GM12878 (cell line): ENCODE results near the gene KCNK4. TPM values are rescaled to one million over a fixed set of nuclear protein-coding genes. Genes with fewer than 3 reads are reported as not detected.

Source experiments
- BHLHE40 ChIP-seq, 2 experiments: fragments of 450-650 bp in 1 of 2; IDR thresholded peaks; 2 replicates each; pipeline ENCODE4 v1.6.1; 2011 to 2017; ENCODE audit warnings: low read depth in 2 of 2, borderline replicate concordance in 1 of 2, improper control_type of control experiment in 1 of 2, low read length in 1 of 2, mild to moderate bottlenecking in 1 of 2
- CBX3 ChIP-seq: fragments of 200-600 bp; sonication (generic); IDR thresholded peaks from 2 replicates; pipeline ENCODE4 v1.6.1; 2016; ENCODE audit warnings: low read depth, borderline replicate concordance
- CTCF ChIP-seq, 3 experiments: IDR thresholded peaks in 2 of 3; conservative IDR thresholded peaks in 1 of 3; 2 replicates each; pipeline ENCODE4 v1.5.1; 2011; ENCODE audit warnings: low read depth in 3 of 3, low read length in 3 of 3, mild to moderate bottlenecking in 3 of 3, control low read depth in 2 of 3, moderate library complexity in 2 of 3, inconsistent platforms in 1 of 3, mixed read lengths in 1 of 3; ENCODE audit not compliant: control insufficient read depth in 2 of 3, insufficient read depth in 1 of 3; ENCODE audit errors: extremely low read depth in 1 of 3
- EGR1 ChIP-seq, 2 experiments: IDR thresholded peaks; 1 replicate in 1 of 2; 2 replicates in 1 of 2; pipeline ENCODE4 v1.6.1; 2011 to 2012; ENCODE audit warnings: low read depth in 2 of 2, low read length in 2 of 2, borderline replicate concordance in 1 of 2, mild to moderate bottlenecking in 1 of 2, moderate library complexity in 1 of 2
- FOXK2 ChIP-seq: fragments of 450-650 bp; IDR thresholded peaks from 2 replicates; pipeline ENCODE4 v1.6.1; 2017; ENCODE audit warnings: mild to moderate bottlenecking, moderate library complexity
- NR2F1 ChIP-seq: fragments of 450-650 bp; conservative IDR thresholded peaks from 2 replicates; pipeline ENCODE4 v1.6.1; 2017; ENCODE audit warnings: mild to moderate bottlenecking
- polyA plus RNA-seq, 11 experiments: library from polyadenylated mRNA; depleted of rRNA in 4 of 11; unstranded in 6 of 11; stranded (reverse) in 5 of 11; fragments of >200 nt; fragmentation: Nextera tagmentation in 4 of 11; fragmentation: Illumina TruSeq in 1 of 11; extraction: Ambion mirVana in 4 of 11; extraction: Trizol in 1 of 11; gene quantifications; 1 replicate in 1 of 11; 2 replicates in 10 of 11; pipeline versions ENCODE4 v1.2.1 to v1.2.3, GENCODE V29; 2011 to 2016; ENCODE audit warnings: inconsistent platforms in 2 of 11, missing spikeins in 2 of 11, low read depth in 1 of 11
- total RNA-seq, 4 experiments: library from RNA; depleted of rRNA in 3 of 4; stranded (reverse); fragments of >200 nt in 3 of 4; fragmentation: Illumina TruSeq in 1 of 4; extraction: Trizol in 1 of 4; gene quantifications; 2 replicates each; pipeline versions ENCODE4 v1.2.1 to v1.2.3, GENCODE V29; 2013 to 2021

The KCNK4 gene
- total and polyA plus RNA-seq, 10 of the 15 experiments (the other 5 are each of a cell fraction or from before 2014, with no cell fraction given): 0.04 TPM; not detected in 9

DNA sequence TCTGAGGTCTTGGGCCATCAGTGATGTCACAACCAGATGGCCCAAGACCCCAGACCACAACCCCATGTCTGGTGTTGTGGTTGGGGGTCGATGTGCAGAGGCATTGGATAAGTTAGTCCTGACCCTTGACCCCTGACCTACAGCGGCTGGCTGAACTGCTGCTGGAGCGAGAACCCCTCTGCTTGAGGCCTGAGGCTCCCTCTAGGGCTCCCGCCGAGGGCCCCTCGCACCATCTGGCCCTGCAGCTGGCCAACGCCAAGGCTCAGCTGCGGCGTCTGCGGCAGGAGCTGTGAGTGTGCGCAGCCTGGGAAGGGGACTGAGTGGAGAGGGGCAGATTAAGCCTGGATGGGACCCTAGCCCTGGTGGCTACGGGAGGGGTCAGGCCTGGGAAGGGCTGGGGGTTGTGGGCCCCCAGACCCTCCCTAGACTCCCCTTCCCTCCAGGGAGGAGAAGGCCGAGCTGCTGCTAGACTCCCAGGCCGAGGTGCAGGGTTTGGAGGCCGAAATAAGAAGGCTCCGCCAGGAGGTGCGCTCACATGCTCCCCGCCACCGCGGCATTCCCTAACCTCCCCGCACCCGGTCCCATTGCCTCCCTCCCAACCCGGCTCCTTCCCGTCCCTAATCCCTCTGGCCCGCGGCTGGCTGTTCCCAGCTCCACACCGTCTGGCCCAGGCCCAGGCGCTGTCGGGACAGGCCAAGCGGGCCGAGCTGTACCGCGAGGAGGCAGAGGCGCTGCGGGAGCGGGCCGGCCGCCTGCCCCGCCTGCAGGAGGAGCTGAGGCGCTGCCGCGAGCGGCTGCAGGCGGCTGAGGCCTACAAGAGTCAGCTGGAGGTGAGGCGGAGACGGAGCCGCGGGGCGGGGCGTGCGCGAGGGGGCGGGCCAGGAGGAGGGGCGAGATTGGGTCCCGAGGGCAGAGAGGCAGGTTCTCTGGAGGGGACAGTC lies 51.0 kb downstream of the KCNK4 start (continued):
- TF ChIP-seq CTCF (IDR thresholded peaks at IDR 0.05 in 2 of 3, conservative IDR thresholded peaks at IDR 0.05 in 1 of 3; ENCODE audit: control insufficient read depth in 2 of 3, extremely low read depth in 1 of 3, insufficient read depth in 1 of 3, low read depth in 3 of 3, low read length in 3 of 3) (peak; percentile 21 to 31 (median 29); a peak in 3 of 6 replicates), FOXK2 (no peak), NR2F1 (0 out of 2 replicates have a peak, but pooled peaks have one; percentile 19), BHLHE40 (IDR thresholded peaks at IDR 0.05; ENCODE audit: borderline replicate concordance in 1 of 2, low read depth in 2 of 2, low read length in 1 of 2) (peak in 1 of 2 experiments; percentile 43; a peak in 2 of 4 replicates), EGR1 (IDR thresholded peaks at IDR 0.05; ENCODE audit: borderline replicate concordance in 1 of 2, low read depth in 2 of 2, low read length in 2 of 2) (0 out of 3 replicates have a peak, but pooled peaks of 1 of the 2 experiments have one; percentile 31), CBX3 (no peak)
